ENCODE results near the gene PLEKHN1. TPM values are rescaled to one million over a fixed set of nuclear protein-coding genes. Genes with fewer than 3 reads are reported as not detected.
A peak's percentile ranks its signal among the peaks of the same experiment; 100 is the strongest.

Gene PLEKHN1
- total RNA-seq, 2 experiments from 2014 or later: not detected

DNA sequence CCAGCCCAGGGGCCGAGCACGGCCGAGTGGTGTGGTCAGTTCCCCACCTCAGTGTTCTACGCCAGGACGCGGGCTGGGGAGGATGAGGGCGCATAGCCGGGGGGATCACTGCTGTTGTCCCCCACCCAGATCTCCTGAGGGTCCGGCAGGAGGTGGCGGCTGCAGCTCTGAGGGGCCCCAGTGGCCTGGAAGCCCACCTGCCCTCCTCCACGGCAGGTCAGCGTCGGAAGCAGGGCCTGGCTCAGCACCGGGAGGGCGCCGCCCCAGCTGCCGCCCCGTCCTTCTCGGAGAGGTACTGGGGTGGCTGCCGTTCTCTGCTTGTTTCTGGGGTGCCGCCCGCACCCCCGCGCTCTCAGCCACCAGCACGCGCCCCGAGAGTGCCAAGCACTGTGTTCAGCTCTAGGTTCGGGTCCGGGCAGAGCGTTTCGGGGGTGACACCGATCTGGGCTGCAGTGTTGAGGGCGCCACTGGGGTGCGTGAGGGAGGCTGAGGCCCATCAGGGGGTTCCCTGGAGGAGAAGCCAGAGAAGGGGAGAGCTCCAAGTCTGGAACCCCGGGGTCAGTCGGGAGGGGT is 25.2 kb upstream of the PLEKHN1 start:
- TF ChIP-seq EZH2phosphoT487 (IDR thresholded peaks at IDR 0.05; ENCODE audit: borderline replicate concordance, low read depth, low read length): no peak
- TF ChIP-seq, protein P1, sequence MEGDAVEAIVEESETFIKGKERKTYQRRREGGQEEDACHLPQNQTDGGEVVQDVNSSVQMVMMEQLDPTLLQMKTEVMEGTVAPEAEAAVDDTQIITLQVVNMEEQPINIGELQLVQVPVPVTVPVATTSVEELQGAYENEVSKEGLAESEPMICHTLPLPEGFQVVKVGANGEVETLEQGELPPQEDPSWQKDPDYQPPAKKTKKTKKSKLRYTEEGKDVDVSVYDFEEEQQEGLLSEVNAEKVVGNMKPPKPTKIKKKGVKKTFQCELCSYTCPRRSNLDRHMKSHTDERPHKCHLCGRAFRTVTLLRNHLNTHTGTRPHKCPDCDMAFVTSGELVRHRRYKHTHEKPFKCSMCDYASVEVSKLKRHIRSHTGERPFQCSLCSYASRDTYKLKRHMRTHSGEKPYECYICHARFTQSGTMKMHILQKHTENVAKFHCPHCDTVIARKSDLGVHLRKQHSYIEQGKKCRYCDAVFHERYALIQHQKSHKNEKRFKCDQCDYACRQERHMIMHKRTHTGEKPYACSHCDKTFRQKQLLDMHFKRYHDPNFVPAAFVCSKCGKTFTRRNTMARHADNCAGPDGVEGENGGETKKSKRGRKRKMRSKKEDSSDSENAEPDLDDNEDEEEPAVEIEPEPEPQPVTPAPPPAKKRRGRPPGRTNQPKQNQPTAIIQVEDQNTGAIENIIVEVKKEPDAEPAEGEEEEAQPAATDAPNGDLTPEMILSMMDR (conservative IDR thresholded peaks at IDR 0.05; ENCODE audit: low read length): no peak
- Histone ChIP-seq H3K4me3 (ENCODE audit: low read depth, low read length, poor library complexity, severe bottlenecking) (no peak overlapping the region), H3K36me3 (ENCODE audit: insufficient read depth, low read length) (peaks cover 15% of the 10 kb centered on the region), H3K9me2 (ENCODE audit: insufficient read depth, low read length) (no peaks in the 10 kb centered on the region), H3K4me1 (ENCODE audit: insufficient read depth, low read length, poor library complexity, severe bottlenecking) (peaks cover 5% of the 10 kb centered on the region), H3K79me2 (ENCODE audit: insufficient read depth, low read depth, low read length) (no peaks in the 10 kb centered on the region), H4K20me1 (ENCODE audit: insufficient read depth, low read length) (no peaks in the 10 kb centered on the region; the same call in 1 of the 2 replicates), H3K27ac (ENCODE audit: low read depth, low read length, poor library complexity, severe bottlenecking) (no peak overlapping the region), H3K9me3 (ENCODE audit: low read length) (no peaks in the 10 kb centered on the region), H2AFZ (ENCODE audit: low read length) (no peak overlapping the region), H3K4me2 (ENCODE audit: low read length) (no peak overlapping the region)
- no peak for DNase-seq (ENCODE audit: low spot score)
- POLR2A ChIA-PET: no interaction called here
- no TSS peak for BruUV-seq (replicated peaks)
- CTCF ChIA-PET (ENCODE audit: unreplicated experiment): no interaction called here
- intact Hi-C loops (cut with micrococcal nuclease; ENCODE audit: unreplicated experiment): no loop called here

DNA sequence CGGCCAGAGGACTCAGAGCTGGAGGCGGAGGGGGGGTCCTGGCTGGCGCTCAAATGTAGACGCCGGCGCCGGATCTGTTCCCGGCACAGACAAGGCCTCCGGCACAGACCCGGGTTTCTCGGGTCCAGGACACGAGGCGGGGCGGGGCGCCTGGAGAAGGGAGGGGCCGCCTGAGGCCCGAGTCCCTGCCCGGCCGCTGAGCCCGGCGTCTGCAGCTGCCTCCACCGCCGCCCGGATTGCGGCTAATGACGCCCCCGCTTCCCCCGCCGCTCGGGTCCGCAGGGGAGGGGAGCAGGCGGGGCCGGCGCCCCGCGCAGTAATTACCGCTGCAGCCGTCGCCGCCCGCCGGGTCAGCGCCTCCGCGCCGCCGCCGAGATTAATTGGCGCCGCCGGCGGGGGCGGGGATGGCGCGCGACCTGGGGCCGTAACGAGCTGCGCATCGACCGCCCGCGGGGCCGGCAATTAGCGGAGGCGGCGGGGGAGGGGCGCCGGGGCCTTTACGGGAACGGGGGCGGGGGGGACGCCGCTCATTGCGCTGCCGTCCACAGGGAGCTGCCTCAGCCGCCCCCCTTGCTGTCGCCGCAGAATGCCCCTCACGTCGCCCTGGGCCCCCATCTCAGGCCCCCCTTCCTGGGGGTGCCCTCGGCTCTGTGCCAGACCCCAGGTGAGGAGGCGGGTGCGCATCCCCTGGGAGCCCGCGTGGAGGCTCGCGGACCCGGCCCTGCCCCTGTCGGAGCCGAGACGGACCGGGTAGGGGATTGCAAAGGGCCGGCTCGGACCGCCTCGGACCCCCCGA is 24.5 kb upstream of the PLEKHN1 start:
- CTCF ChIA-PET (ENCODE audit: unreplicated experiment): no interaction called here
- no TSS peak for BruUV-seq (replicated peaks)
- intact Hi-C loops (cut with micrococcal nuclease; ENCODE audit: unreplicated experiment): no loop called here
- Histone ChIP-seq H3K9me3 (ENCODE audit: low read length) (no peaks in the 10 kb centered on the region), H4K20me1 (ENCODE audit: insufficient read depth, low read length) (no peaks in the 10 kb centered on the region; the same call in 1 of the 2 replicates), H3K4me2 (ENCODE audit: low read length) (no peak overlapping the region), H3K4me1 (ENCODE audit: insufficient read depth, low read length, poor library complexity, severe bottlenecking) (peaks cover 5% of the 10 kb centered on the region), H3K9me2 (ENCODE audit: insufficient read depth, low read length) (no peaks in the 10 kb centered on the region), H3K36me3 (ENCODE audit: insufficient read depth, low read length) (peaks cover 17% of the 10 kb centered on the region), H3K79me2 (ENCODE audit: insufficient read depth, low read depth, low read length) (no peaks in the 10 kb centered on the region), H2AFZ (ENCODE audit: low read length) (no peak overlapping the region), H3K27ac (ENCODE audit: low read depth, low read length, poor library complexity, severe bottlenecking) (no peak overlapping the region), H3K4me3 (ENCODE audit: low read depth, low read length, poor library complexity, severe bottlenecking) (no peak overlapping the region)
- POLR2A ChIA-PET: no interaction called here
- DNase-seq (ENCODE audit: low spot score): no peak
- TF ChIP-seq EZH2phosphoT487 (IDR thresholded peaks at IDR 0.05; ENCODE audit: borderline replicate concordance, low read depth, low read length): peak; percentile 31; the same call in 1 of the 2 replicates
- TF ChIP-seq, protein P1 (conservative IDR thresholded peaks at IDR 0.05; ENCODE audit: low read length): no peak

DNA sequence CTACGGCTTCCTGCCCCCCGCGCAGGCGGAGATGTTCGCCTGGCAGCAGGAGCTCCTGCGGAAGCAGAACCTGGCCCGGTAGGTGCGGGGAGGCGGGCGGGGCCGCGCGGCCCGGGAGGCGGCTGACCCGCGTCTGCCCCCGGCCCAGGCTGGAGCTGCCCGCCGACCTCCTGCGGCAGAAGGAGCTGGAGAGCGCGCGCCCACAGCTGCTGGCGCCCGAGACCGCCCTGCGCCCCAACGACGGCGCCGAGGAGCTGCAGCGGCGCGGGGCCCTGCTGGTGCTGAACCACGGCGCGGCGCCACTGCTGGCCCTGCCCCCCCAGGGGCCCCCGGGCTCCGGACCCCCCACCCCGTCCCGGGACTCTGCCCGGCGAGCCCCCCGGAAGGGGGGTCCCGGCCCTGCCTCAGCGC is 23.9 kb upstream of the PLEKHN1 start:
- POLR2A ChIA-PET: no interaction called here
- no peak overlapping the region for H3K4me3 ChIP-seq (ENCODE audit: low read depth, low read length, poor library complexity, severe bottlenecking)
- CTCF ChIA-PET (ENCODE audit: unreplicated experiment): no interaction called here
- no peak for DNase-seq (ENCODE audit: low spot score)
- H3K27ac ChIP-seq (ENCODE audit: low read depth, low read length, poor library complexity, severe bottlenecking): no peak overlapping the region
- TF ChIP-seq, protein P1 (conservative IDR thresholded peaks at IDR 0.05; ENCODE audit: low read length): no peak
- no peak for TF ChIP-seq EZH2phosphoT487 (IDR thresholded peaks at IDR 0.05; ENCODE audit: borderline replicate concordance, low read depth, low read length)
- H2AFZ ChIP-seq (ENCODE audit: low read length): no peak overlapping the region
- no peaks in the 10 kb centered on the region for H3K79me2 ChIP-seq (ENCODE audit: insufficient read depth, low read depth, low read length)
- H3K36me3 ChIP-seq (ENCODE audit: insufficient read depth, low read length): peaks cover 22% of the 10 kb centered on the region
- H3K4me1 ChIP-seq (ENCODE audit: insufficient read depth, low read length, poor library complexity, severe bottlenecking): peaks cover 5% of the 10 kb centered on the region
- no TSS peak for BruUV-seq (replicated peaks)
- no peaks in the 10 kb centered on the region for H3K9me2 ChIP-seq (ENCODE audit: insufficient read depth, low read length)
- H3K4me2 ChIP-seq (ENCODE audit: low read length): no peak overlapping the region
- H3K9me3 ChIP-seq (ENCODE audit: low read length): no peaks in the 10 kb centered on the region
- intact Hi-C loops (cut with micrococcal nuclease; ENCODE audit: unreplicated experiment): no loop called here
- H4K20me1 ChIP-seq (ENCODE audit: insufficient read depth, low read length): no peaks in the 10 kb centered on the region; the same call in 1 of the 2 replicates
